Astrocyte of the spinal cord (primary cell): Measurements from ENCODE around the gene ADARB2.

Source experiments
- DNase-seq: peaks from one replicate; pipeline ENCODE4 v3.0.0; 2011; ENCODE audit warnings: low read depth, low spot score
- H3K4me3 ChIP-seq: 2 replicates; pipeline ENCODE4 v1.5.1; 2011; ENCODE audit warnings: low read depth, mild to moderate bottlenecking, low read length, moderate library complexity
- CTCF ChIP-seq: IDR thresholded peaks from 2 replicates; pipeline ENCODE4 v1.5.1; 2012; ENCODE audit warnings: low read depth, mild to moderate bottlenecking, low read length, inconsistent platforms
- in situ Hi-C: cut with HindIII; loops from 2 replicates; pipeline ENCODE4 v1.10.0; 2017; ENCODE audit warnings: low sequenced_read_pairs

Gene ADARB2

GRCh38 chr10:1212571-1213141 is 524.7 kb downstream of the ADARB2 start:
- no peak for DNase-seq
- H3K4me3 ChIP-seq = no peak overlapping the region
- no peak for TF ChIP-seq CTCF
- in situ Hi-C loops = no loop called here

DNA sequence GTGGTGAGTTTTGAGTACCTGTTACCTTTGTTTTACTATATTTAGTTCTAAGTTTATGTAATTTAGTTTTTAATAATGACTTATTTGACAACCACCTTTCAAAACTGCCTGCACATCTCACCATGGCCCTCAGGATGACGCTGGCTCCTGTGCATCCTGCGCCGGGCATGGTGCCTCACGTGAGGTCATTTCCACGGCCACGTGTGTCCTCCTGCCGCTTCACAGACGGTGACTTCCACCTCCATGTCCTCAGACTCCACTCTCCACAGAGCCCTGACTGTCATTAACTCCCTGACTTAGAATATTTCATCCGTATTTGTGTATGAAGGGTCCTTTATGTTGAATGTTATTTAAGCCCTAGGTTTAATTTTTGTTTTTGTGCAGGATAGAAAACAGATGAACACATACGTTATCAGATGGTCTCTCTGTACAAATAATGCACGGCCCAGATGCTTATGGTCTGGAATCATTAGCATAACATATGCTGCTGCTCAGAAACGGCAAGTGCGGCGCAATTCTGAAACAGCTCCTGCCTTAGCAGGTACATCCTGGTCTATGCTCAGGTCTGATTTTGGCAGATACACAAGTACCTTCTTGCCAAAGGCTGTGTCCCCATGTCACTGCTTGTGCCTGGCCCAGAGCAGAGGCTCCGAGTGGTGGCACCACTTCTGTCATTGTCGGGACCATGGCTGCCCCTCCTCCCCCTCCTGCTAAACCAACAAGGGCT is 525.3 kb downstream of the ADARB2 start:
- H3K4me3 ChIP-seq = no peak overlapping the region
- in situ Hi-C loops = no loop called here
- no peak for TF ChIP-seq CTCF
- DNase-seq = no peak

GRCh38 chr10:1210667-1211066 is 526.7 kb downstream of the ADARB2 start:
- in situ Hi-C loops = no loop called here

DNA sequence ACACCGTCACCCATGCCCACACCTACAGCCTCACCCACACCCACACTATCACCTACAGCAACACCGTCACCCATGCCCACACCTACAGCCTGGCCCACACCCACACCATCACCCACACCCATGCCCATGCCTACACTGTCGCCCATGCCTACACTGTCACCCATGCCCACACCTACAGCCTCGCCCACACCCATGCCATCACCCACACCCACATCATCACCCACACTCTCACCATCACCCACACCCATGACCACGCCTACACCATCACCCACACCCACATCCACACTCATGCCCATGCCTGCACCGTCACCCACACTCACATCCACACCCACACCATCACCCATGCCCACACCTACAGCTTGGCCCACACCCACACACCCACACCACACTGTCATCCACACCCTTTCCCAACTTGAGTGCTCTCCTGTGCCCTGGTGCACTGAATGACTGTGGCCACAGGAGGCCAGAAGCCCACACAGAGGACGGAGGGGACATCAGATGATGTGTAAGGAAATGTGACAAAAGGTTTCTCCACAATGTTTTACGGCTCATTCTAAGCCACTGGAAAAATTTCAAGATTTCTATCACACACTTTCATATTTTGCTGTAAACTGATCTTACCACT is 527.9 kb downstream of the ADARB2 start:
- no peak for DNase-seq
- H3K4me3 ChIP-seq = no peak overlapping the region
- in situ Hi-C loops = no loop called here
- TF ChIP-seq CTCF = no peak

More at GRCh38 chr10:1210667-1211066, 526.7 kb downstream of the ADARB2 start:
- H3K4me3 ChIP-seq = no peak overlapping the region
- TF ChIP-seq CTCF = no peak
- DNase-seq = no peak

DNA sequence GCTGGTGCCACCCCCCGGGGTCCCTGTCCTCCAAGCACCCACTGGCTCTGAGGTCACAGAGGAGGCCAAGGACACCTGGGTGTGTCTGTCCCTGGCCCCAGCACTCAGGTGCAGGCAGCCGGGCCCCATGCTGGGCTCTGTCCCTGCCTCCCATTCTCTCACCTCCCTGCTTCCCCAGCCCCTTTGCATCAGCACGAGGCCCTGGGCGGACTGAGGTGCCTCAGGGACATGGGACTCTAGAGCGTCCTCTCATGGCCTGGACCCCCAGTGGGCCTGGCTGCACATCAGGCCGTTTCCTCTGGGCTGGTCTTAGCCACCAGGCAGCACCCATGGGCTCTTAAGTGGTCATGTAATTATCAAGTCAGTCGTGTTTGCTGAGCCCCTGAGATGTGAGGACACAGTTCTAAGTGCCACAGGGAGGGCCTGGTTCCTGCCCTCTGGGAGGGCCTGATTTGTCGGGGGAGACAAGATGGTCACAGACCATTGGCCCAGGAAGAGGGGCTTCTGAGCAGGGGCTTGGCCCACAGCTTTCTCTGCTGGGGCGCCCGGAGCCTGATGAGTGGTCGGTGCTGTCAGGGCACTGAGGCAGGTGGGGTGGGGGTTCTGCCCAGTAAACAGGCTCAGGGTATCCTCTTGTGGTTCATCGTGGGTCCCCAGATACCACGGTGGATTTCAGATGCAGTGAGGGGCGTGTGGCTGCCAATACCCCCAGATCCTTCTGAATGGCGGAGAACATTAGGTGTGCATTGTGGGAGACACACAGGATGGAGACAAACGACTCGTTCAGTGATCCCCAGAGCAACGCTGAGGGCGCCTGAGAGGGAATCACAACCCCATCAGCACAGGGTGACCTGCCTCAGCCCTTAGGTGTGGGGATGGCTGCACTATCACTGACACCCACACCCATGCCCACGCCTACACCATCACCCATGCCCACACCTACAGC is 528.7 kb downstream of the ADARB2 start:
- H3K4me3 ChIP-seq = no peak overlapping the region
- in situ Hi-C loops = no loop called here
- no peak for TF ChIP-seq CTCF
- no peak for DNase-seq

DNA sequence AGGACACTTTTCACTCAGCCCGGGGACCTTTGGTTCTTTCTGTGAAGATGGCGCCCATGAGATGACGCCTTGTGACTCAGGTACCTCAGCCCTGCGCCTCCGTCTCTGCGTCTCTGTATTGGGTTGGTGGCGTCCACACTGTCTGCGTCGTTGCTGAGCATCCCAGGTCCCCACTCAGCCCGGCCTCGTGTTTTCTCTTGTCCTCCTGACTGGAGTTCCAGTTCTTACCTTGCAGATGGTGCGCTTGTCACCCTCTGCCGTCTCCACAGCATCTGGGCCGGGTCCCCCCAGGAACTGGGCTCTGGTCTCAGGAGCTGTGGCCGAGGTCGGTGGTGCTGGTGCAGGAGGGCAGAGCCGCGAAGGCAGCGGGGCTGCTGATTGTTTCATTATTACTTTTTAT is 530.7 kb downstream of the ADARB2 start:
- H3K4me3 ChIP-seq = no peak overlapping the region
- no peak for DNase-seq
- TF ChIP-seq CTCF = no peak
- in situ Hi-C loops = no loop called here
